Muscle of arm (tissue), 12 donors: ENCODE results near the gene BTBD9. TPM values are rescaled to one million over a fixed set of nuclear protein-coding genes. Genes with fewer than 3 reads are reported as not detected.
"Not testable (repeated sequence)": the region's sequence is repeated elsewhere in the genome, so short reads cannot be mapped to it uniquely, and the experiment has no call there.

Experiments used
- DNase-seq: peaks from one replicate; pipeline ENCODE4 v3.0.0-alpha.2; 2013
- polyA plus RNA-seq, 12 donors: library from polyadenylated mRNA; unstranded; fragments of 120-200 nt; gene quantifications; one replicate each; pipeline ENCODE4 v1.2.1, GENCODE V29; 2013; ENCODE audit not compliant: insufficient read length in 12 of 12

Gene BTBD9
- polyA plus RNA-seq, 12 donors: 7.6 to 9.8 (median 8.5) TPM; not detected in 1

GRCh38 chr6:38149531-38149930 lies 490.2 kb downstream of the BTBD9 start:
- DNase-seq: no peak

DNA sequence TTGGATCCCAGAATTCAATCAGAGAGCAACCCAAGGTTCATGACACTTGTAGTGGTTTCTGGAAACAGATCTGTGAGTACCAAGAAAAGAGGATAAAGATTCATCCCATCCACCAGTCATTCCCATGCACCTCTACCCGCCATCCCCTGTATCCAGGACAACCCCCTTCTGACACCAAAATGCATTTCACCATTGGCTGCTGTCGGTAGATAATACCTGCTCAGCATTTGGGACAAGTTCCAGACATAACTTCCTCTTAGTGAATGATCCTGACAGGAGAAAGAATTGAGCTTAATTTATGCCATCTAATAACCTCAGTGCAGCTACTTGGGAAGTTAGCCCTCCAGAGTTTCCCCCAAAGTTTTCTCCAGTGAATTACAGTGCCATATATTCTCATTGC lies 491.1 kb downstream of the BTBD9 start:
- no peak for DNase-seq

DNA sequence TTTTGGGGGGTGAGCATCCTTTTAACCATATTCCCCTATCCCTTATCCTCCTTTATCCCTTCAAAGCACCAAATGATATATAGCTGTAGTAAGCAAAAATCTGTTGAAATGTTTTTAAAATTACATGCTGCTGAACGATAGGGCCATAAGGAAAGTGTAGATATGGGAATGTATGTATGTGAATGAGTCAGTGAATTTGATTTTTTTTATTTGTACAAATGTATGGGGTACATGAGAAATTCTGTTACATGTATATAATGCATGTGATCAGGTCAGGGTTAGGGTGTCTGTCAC lies 493.0 kb downstream of the BTBD9 start:
- DNase-seq: no peak

GRCh38 chr6:38146021-38146733 lies 493.6 kb downstream of the BTBD9 start:
- DNase-seq: no peak

GRCh38 chr6:38144365-38144945 lies 495.3 kb downstream of the BTBD9 start:
- no peak for DNase-seq

GRCh38 chr6:38143191-38144150 lies 496.3 kb downstream of the BTBD9 start:
- DNase-seq: no peak

DNA sequence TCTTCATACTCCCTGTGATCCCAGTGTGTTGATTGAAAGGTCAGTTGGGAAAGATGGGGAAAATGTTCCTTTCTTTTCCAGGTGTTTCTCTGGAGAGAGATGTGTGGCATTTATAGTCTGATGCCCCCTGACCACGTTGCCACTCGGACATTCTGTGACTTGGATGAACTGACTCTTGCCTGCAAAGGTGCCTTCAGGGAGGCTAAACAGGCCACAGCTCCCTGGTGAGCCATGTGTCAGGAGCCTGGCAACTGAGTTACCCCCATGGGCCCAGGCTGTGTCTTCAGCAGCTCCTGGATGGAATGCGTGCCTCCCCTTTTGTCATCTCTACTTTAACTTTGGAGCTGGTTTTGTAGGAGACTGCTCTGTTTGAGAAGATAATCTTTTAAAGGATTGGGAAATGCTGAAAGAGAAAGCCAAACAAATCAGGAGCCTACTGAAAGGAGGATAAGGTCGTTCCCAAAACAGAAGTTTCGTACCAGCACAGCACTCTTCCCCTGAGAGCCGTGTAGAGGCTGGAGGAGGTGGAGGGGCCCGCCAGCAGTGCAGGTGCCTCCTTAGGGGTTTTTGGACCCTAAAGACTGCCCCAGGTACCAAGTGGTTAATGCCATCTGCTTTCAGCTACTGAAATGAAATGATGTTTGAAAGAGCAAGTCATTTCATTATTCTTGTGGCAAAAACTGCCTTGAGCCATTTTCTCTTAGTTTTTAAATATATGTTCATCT lies 497.4 kb downstream of the BTBD9 start:
- no peak for DNase-seq

DNA sequence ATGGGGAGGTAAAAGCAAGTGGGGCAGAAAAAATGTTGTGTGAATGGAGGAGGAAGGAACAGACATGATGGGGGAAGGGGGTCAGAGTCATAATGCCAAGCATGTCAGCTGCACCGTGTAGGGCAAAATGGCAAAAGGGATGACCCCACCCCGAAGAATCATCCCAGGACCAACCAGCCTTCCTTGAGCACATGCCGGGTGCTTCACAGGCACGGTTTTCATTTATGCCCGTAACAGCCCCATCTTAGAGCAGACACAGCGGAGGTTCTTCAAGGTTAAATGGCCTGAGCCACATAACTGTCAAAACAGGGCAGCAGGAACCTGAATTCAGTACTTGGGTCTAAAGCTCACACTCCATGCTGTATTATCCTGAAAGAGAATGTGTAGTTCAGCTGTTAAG lies 498.0 kb downstream of the BTBD9 start:
- no peak for DNase-seq

- no peak for DNase-seq
Measured at GRCh38 chr6:38141085-38141484, 498.6 kb downstream of the BTBD9 start.

DNA sequence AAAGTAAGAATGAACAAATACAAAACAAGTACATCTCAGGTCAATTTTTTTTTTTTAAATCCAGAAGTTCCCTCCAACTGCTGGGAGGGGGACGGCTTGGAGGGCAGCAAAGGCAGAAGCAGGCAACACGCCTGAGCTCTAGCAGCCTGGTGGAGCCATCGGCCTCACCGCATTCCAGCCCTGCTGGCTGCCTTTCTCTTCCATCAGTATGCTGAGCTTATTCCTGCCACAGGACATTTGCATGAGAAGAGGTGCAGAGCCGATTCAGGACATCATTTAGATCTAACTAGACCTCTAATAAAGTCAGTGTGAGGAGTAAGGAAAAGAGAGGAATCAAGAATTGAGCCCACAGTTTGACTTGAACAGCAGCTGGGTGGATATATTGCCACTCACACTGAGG lies 501.4 kb downstream of the BTBD9 start:
- DNase-seq: no peak

GRCh38 chr6:38137608-38138265 lies 502.0 kb downstream of the BTBD9 start:
- no peak for DNase-seq

DNA sequence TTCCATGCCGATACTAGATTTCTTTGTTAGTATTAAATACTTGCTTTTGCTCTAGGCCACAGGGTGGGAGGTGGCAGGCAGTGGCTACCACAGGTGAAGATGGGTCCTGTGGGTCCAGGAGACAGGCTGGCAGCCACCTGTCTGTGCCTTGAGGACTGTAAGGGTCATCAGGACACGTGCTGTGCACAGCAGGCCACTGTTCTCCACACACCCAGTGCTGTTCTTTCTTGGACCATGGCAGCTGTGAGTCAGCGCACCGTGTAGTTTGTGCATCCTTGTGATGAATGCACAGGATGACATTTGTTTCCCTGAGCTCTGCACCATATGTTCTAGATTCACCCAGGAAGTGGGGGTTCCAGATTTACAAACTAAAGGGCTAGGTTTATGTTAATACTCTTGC lies 503.2 kb downstream of the BTBD9 start:
- DNase-seq: no peak

DNA sequence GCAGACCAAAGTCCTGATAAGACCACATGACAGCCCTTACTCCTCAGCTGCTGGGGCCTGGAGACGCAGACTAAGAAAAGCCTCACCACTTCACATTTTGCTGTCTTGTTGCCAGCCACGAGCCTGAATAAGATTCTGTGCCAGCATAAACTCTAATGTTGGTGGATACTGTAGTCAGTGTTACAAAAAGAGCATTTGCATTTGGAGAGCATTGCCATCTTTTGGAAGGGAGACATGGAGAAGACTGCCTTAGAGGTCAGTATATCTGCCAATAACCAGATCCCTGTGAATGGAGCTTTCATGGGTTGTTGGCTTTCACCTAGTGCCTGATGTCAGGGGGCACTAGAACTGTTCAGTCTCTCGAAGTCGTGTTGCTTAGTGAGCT lies 505.0 kb downstream of the BTBD9 start:
- no peak for DNase-seq

- DNase-seq: no peak
Measured at GRCh38 chr6:38133932-38134703, 505.6 kb downstream of the BTBD9 start.

DNA sequence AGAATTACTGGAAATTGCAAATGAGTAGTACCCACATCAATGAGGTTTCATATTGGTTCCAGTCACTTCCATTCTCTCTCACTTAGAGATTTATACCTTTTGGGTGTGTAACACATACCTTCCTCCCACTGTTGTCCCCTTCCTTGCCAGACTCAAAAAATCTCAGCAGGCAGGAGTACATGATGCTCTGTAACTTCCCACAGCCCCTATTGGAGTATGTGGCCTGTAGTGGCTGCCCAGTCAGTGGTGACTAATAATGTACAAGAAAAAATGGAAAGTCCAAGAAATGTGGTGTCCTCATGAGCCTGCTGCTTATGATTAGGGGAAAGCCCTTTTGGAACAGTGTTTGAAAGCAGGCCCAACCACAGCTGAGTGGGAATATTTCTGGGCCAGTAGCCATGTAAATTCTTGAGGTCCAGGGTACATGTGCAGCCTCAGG lies 508.2 kb downstream of the BTBD9 start:
- peak; percentile 56 for DNase-seq

DNA sequence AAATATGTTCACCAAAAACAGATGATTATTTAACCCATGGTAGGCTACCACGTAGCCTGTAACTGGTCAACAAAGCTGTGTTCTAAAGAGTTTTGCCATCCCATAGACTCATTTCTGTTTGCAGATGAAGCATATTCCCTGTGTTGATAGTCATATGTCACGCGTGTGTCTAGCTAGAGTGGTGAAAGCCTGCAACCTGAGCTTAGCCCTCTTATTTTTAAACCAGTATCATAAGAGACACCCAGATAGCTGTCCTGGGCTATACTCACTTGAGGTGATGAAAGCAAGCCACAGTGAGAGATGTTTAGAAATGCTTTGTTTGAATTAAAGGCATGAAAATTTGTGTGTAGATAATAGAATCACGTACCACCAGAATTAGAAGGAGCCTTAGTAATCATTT lies 512.4 kb downstream of the BTBD9 start:
- DNase-seq: no peak

DNA sequence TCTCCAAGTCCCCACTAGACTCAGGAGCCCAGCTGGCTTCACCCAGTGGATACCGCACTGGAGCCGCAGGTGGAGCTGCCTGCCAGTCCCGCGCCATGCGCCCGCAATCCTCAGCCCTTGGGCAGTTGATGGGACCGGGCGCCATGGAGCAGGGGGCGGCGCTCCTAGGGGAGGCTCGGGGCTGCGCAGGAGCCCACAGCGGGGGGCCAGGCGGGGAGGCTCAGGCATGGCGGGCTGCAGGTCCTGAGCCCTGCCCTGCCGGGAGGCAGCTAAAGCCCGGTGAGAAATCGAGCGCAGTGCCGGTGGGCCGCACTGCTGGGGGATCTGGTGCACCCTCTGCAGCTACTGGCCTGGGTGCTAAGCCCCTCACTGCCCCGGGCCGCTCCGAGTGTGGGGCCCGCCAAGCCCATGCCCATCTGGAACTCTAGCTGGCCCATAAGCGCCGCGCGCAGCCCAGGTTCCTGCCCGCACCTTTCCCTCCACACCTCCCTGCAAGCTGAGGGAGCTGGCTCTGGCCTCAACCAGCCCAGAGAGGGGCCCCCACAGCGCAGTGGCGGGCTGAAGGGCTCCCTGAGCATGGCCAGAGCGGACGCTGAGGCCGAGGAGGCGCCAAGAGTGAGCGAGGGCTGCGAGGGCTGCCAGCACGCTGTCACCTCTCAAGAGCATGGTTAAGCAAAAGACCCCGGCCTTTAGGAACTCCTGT lies 515.4 kb downstream of the BTBD9 start:
- not testable (repeated sequence) for DNase-seq

- DNase-seq: no peak
Measured at GRCh38 chr6:38119516-38119915, 520.2 kb downstream of the BTBD9 start.

DNA sequence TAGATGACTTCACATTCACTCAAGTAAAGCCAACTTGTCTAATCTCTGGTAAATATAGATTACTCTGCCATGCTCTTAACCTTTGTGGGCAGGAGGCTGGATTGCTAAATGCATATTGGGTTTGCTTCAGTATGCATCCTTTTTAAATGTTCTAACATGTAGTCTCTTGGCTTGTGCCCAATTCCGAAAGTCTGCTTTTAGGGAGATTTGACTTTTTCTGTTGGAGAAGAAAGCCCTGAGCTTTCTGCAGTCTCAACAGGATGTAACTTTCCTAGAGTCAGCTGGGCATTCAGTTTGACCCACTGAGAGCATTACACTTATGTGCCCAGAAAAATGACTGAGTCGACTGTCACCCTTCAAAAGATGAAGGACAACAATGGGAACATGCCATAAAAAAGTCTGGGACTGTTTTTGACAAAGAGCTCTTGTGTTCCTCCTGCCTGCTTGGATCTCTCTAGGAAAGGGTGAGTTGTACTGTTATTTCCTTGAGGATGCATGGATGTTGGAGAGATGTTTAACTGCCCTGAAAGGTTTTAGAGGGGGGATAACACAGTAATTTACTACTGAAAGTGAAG lies 520.9 kb downstream of the BTBD9 start:
- DNase-seq: peak; percentile 19
